GM10847 (cell line): Measurements from ENCODE around the gene AOPEP.

Experiments
- POLR2A ChIP-seq: IDR thresholded peaks from 2 replicates; pipeline ENCODE4 v1.6.1; 2011; ENCODE audit not compliant: insufficient read length; ENCODE audit errors: extremely low read depth

Gene AOPEP

DNA sequence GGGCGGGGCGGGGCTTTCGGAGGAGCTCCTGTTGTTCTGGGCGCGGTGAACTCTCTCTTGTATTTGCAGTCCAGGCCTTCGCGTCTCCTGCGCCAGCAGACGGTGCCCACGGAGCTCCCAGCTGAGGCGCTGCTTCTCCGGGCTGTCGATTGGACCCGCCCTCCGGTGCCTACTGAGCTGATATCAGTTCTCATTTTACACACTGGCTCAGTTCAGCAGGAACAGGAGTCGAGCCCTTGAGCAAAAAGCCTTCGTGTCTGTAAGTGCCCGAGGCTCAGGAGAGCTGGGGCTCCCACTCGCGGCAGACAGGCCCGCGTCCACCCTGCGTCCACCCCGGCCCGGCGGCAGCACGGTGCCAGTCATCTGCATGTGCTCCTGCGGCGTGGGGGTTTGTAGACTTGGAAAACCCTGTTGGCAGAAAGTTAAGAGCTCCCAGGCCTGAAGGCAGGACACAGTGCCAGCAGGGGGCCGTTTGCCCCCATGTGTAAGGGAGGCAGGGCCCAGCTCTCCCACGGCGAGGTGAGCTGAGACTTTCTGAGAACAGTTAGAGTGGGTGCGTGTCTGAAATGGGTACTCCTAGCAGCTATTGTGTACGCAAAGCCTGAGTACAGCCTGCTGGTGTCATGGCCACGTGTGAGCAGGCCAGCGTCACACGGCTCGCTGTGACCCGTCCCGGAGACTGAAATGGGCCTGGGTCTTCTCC, 359.5 kb downstream of the AOPEP start:
- no peak for TF ChIP-seq POLR2A

DNA sequence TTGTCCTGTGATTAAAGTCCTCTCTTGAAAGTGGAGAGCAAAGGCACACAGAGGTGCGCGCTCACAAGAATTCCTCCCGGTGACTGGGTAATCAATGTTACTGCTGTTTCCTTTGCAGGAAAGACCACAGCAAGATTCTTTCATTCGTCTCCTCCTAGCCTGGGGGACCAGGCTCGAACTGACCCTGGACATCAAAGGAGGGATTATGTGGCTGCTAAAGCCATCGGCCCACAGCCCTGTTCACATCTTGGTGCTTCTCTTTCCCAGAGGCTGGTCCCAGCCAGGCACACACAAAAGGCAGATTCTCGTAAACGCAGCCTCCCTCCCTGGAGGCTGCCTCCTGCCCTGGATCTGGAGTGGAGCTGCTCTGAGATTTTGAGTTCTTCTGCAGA, 360.1 kb downstream of the AOPEP start:
- TF ChIP-seq POLR2A = no peak

DNA sequence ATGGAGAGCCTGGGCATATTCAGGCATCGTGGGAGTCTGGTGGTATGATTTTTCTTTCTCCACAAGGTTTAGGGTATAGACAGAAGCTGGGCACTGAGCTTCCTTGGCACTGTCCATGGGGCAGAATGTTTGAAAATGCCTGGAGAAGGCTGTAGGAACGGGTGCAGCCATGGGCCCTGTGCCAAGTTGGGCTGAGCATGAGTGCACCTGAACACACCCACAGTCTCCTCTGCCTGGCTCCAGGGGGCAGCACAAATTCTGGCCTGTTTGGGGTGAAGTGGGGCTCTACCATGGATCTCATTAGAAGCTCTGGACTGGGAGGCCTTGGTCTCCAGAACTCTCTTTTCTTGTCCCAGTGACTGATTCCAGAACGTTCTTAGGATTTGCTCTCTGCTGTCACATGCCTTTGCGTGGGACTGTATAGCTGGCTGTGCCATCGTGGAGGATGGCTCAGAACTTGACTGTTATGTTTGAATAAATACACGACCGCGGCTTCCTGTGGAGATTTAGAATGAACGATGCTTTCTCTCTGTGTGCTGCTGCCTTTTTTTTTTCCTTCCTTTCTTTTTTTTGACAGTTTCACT, 361.3 kb downstream of the AOPEP start:
- TF ChIP-seq POLR2A = no peak

DNA sequence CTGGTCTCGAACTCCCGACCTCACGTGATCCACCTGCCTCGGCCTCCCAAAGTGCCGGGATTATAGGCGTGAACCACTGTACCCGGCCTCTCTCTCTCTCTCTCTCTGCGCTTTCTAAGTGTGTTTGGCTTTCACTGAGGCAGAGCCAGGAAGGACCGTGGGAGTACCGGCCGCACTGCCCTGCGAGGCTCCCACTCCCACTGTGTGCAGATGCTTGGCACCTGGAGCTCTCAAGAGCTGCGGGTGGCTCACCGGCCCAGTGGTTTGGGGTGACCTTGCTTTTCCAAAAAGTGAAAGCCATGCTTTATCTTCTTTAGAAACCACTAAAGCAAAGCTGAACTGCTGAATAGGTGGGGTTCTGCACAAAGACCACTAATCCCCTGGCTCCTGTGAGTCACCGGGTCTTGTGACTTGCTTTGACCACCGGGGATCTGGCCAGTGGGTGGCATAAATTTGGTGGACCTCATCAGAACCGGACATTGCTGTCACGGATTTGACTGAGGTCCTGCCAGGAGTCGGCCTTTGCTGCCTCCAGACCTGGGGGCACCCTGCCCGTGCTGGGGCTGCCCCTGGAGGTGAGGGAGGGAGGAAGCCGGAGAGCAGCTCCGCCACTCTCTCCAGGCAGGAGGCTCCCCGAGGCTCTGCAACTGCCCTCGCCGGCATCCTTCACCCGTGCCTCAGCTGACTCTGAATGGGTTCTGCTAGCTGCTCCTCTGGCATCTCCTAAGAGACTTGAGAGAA, 362.1 kb downstream of the AOPEP start:
- TF ChIP-seq POLR2A = no peak

DNA sequence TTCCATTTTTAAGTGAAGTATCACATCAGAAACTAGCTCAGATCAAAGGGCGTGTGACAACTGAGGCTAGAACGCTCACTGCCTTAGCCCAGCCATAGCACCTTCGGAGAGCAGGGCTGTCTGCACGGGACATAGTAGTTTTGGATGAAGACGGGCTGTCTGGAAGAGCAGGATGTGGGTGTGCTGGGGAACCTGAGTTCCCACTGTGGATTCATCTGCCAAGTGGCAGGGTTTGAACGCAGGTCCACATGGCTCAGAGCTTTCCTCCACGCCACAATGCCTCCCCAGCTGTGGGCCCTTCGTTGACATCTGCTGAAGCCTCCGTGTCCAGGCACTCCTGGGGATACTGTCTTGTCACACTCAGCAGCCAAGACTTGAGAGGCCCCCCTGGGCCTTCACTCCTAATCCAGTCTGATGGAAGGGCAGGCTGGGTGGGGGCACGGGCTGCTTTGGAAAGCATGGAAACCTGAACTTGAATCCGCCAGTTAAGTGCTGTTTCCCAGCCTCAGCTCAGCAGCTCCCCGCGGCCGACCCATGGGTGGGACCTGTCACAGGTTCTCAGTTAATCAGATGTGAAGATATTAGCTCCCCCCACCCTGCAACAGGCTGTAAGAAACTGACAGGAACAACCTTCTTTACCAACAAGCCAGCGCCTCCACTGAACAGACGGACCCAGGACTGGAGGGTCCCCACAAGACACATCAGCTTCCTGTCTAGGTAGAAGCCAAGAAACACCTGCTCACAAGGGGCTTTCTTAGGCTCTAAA, 362.9 kb downstream of the AOPEP start:
- no peak for TF ChIP-seq POLR2A

DNA sequence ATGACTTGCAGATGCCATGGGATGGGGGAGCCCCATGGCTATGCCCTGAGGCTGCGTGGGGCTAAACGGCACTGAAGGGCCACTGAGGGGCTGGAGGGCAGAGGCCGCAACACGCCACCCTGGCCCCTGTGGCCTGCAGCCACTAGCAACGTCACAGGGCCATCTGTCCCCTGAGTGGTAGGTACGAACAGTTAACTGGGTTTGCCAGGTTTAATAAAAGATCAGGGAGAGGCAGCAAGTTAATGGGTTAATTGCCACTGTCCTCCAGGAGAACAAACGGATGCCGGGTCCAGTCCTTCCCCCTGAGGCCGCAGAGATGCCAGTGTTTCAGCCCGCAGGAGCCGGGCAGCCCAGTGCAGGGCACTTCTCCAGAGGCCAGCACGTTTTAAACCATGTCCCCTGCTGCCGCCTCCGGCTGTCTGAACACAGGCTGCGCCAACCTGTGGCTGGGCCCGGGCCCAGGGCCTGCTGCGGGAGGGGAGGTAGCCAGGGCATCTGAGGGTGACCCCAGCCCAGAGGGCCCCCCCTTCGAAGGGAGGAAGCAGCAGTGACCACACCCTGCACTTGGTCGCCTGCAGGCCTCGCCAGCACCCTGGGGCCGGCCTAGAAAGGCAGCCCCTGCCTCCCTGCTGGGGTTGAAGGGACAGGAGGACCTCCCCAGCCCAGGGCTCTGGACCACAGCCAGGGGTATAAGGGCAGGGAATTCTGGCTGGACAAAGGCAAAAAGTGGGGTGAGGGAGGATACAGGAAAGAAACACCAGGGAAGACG, 363.7 kb downstream of the AOPEP start:
- TF ChIP-seq POLR2A = no peak

DNA sequence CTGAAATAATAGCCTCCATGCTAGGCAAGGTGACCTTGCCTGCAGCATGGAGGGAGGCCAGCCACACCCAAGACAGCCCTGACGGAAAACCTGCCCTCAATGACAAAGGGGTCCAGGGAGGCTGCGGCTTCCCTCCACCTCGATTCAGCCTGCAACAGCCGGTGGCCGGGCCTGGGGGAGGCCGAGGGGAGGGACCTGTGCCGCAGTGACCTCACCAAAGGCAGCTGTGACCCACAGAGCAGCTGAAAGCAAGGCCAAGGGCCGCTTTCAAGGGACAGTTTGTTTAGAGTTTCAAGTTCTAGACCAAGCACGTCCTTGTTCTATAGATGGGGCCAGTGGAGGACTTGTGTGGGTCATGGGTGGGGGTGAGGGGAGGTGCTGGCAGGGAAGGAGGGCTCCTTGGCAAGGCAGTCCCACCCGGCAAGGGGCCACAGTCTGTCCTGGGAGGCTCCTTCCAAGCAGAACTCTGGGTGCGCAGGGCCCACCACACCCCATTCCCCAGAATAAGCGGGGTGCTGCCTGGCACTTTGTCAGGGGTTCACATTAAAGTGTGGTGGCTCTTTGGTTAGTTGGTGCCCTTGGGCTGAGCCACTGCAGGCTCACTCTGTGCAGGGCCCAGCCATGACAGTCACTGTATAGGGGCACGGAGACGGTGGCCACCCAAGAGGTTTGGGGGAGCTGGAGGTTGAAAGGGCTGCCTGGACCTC, 364.5 kb downstream of the AOPEP start:
- TF ChIP-seq POLR2A = no peak

DNA sequence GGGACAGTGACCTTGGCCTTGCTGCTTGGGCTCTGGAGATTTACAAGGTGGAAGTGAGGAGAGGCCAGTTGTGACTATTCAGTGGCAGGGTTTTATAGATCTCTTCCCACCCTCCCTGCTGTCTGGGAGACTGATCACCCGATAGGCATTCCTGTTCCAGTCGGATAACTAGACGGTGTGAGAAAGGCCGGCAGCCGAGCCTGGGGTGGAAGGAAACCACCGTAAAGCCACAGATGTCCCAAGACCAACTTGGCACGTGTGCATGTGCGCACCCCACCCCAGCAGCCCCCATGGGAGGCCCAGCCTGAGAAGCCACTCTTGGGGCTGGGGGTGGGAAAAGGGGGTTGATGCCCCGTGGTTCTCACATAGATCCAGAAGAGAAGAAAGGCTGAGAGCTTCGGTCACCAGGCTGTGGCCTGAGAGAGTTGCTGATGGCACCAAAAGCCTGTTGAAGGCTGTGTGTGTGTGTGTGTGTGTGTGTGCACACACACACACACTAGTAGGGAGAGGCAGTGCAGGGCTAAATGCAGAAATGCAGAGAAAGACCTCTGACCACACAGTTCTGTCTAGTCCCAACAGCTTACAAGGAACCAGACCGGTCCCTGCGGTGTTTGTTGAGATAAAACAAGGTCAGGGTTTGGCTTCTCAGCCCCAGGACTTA, 365.2 kb downstream of the AOPEP start:
- no peak for TF ChIP-seq POLR2A

DNA sequence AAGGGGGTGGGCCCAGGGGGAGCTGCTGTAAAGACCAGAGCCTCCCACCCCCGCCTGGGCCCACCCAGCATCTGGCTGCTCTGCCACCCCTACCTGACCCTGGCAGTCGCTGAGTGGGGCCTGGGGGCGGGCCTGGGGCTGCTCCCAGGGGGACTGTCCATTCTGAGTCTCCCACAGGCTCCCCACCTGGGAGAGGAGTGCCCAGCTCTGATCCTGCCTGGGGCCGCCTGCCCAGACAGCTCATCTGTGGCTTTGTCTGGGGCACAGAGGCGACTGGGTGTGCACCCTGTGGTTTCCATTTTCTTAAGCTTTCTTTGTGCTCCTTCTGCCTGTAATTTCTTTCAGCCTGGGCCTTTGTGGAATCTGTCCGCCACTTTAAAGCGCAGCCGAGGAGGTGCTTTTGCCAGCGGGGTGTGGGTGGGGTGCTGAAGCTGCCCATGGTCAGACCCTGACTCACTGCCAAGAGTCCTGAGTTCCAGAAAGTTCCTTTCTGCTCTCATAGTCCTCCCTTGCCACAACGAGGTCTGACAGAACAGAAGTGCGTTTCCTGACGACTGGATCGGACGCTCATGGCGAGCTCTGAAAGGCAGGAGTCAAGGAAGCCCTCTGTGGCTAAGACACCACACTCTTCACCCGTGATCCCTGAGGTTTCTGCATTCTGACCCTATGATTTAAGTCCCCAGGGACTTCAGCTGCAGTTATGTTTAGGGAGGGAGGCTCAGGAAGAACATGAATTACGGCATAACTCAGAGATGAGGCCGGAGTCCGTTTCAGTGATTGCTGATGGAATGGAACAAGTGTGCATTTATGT, 366.0 kb downstream of the AOPEP start:
- no peak for TF ChIP-seq POLR2A

DNA sequence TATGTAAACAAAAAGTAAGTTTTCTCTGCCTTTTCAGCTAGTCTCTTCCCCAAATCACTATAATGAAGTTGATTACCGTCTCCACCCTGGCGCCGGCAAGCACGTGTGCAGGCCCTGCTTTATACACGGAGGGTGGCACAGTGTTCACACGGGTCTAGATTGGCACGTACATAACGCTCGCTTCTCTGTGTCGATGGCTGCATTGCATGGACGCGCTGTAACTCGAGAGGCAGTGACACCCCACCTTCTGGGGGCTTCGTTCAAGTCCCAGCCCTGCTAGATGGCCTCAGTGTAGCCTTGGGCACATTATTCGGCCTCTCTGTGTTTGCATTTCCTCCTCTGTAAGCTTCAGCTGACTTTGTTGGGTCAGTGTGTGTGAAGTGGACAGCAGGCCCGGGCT, 367.1 kb downstream of the AOPEP start:
- no peak for TF ChIP-seq POLR2A

DNA sequence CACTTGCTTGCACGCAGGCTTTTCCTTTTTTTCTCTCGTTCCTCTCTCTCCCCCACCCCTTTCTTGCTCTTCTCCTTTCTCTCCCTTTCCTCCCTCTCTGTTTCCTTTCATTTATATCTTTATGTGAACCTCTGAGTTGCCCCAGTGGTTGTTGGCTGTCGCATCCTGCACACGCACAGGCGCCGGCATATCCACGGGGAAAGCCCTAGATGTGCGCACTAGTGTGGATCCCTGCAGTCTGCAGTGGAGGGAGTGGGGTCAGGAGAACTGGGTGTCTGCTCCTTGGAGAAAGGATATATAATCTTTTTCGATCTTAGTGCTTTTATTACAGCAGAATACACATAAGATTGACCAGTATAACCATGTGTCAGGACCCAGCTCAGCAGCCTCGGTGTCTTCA, 367.5 kb downstream of the AOPEP start:
- no peak for TF ChIP-seq POLR2A

DNA sequence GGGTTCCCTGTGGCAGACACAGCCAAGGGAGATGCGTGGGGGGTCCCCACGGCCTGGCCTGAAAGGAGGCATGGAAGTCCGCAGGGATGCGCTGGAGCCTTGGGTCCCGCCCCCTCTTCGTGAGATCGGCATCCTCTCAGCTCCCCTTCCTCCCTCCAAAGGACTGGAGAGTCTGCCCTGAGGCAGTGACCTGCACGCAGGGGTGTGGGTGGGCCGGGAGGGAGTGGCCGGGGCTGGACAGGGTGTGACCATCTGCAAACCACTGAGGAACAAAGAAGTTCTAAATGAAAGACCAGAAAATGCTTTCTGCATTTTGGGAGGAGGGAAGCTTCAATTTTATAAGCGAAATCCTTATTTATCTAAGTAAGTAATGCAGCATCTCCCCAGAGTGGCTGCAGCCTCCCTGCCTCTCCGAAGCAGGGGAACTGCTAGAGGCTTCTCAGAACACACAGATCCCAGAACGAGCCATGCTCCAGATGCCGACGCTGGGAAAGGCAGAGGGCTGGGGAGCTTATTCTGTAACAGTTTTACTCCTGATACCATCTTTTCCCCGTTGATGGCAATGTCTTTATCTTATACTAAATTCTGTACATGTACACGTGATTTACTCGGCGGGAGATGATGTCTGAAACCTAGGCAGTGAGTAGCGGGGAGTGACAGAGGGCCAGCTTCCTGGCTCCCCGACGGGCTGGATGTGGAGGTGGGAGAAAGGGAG, 369.3 kb downstream of the AOPEP start:
- no peak for TF ChIP-seq POLR2A
